Trophoblast cell (in vitro differentiated cells and primary cell): ENCODE results near the gene AGAP1.

Experiments used
- DNase-seq, 2 donors: peaks; one replicate each; pipeline ENCODE4 v3.0.0-alpha.2; 2016
- H2AFZ ChIP-seq: 2 replicates; pipeline ENCODE4 v1.6.1; 2013; ENCODE audit warnings: low read length, moderate library complexity, mild to moderate bottlenecking; ENCODE audit not compliant: insufficient read depth, poor library complexity
- H2AK5ac ChIP-seq: 2 replicates; pipeline ENCODE4 v1.6.1; 2013; ENCODE audit warnings: mild to moderate bottlenecking, low read length
- H2BK120ac ChIP-seq: 2 replicates; pipeline ENCODE4 v1.6.1; 2013; ENCODE audit warnings: low read length, mild to moderate bottlenecking, moderate library complexity; ENCODE audit not compliant: insufficient read depth, poor library complexity
- H2BK12ac ChIP-seq: 2 replicates; pipeline ENCODE4 v1.6.1; 2013; ENCODE audit warnings: mild to moderate bottlenecking, low read length, moderate library complexity
- H2BK5ac ChIP-seq: 2 replicates; pipeline ENCODE4 v1.6.1; 2013; ENCODE audit warnings: low read length, low read depth, moderate library complexity, mild to moderate bottlenecking; ENCODE audit not compliant: poor library complexity
- H3K14ac ChIP-seq: 2 replicates; pipeline ENCODE4 v1.6.1; 2013; ENCODE audit warnings: mild to moderate bottlenecking, low read length
- H3K18ac ChIP-seq: 2 replicates; pipeline ENCODE4 v1.6.1; 2013; ENCODE audit warnings: mild to moderate bottlenecking, low read length
- H3K23ac ChIP-seq: 2 replicates; pipeline ENCODE4 v1.6.1; 2013; ENCODE audit warnings: low read length
- H3K27ac ChIP-seq: 2 replicates; pipeline ENCODE4 v1.5.1; 2013; ENCODE audit warnings: low read depth, mild to moderate bottlenecking, inconsistent platforms, low read length, moderate library complexity
- H3K27me3 ChIP-seq: 2 replicates; pipeline ENCODE4 v1.6.1; 2013; ENCODE audit warnings: inconsistent platforms, mild to moderate bottlenecking, low read length, moderate library complexity; ENCODE audit not compliant: insufficient read depth
- H3K36me3 ChIP-seq, 2 experiments: 1 replicate in 1 of 2; 2 replicates in 1 of 2; pipeline ENCODE4 v1.6.1; 2013; ENCODE audit warnings: low read length in 2 of 2, mild to moderate bottlenecking in 2 of 2, moderate library complexity in 1 of 2; ENCODE audit not compliant: insufficient read depth in 2 of 2, control insufficient read depth in 1 of 2
- H3K4ac ChIP-seq: 2 replicates; pipeline ENCODE4 v1.6.1; 2013; ENCODE audit warnings: low read depth, mild to moderate bottlenecking, low read length, moderate library complexity
- H3K4me1 ChIP-seq, 2 experiments: 1 replicate in 1 of 2; 2 replicates in 1 of 2; pipeline ENCODE4 v1.6.1; 2013; ENCODE audit warnings: low read length in 2 of 2, mild to moderate bottlenecking in 2 of 2, moderate library complexity in 1 of 2; ENCODE audit not compliant: insufficient read depth in 2 of 2, control insufficient read depth in 1 of 2
- H3K4me2 ChIP-seq: 2 replicates; pipeline ENCODE4 v1.6.1; 2013; ENCODE audit warnings: inconsistent platforms, mild to moderate bottlenecking, low read length, moderate library complexity
- H3K4me3 ChIP-seq: 2 replicates; pipeline ENCODE4 v1.5.1; 2013; ENCODE audit warnings: mild to moderate bottlenecking, low read depth, low read length, inconsistent platforms
- H3K79me1 ChIP-seq: one replicate; pipeline ENCODE4 v1.6.1; 2013; ENCODE audit warnings: low read length
- H3K79me2 ChIP-seq: 2 replicates; pipeline ENCODE4 v1.6.1; 2013; ENCODE audit warnings: low read length, mild to moderate bottlenecking; ENCODE audit not compliant: control insufficient read depth, insufficient read depth, poor library complexity
- H3K9ac ChIP-seq: 2 replicates; pipeline ENCODE4 v1.6.1; 2013; ENCODE audit warnings: mild to moderate bottlenecking, low read length
- H3K9me3 ChIP-seq: 2 replicates; pipeline ENCODE4 v1.6.1; 2013; ENCODE audit warnings: low read depth, mild to moderate bottlenecking, control low read depth, inconsistent platforms, low read length; ENCODE audit not compliant: insufficient read depth
- H4K12ac ChIP-seq: 2 replicates; pipeline ENCODE4 v1.6.1; 2013; ENCODE audit warnings: low read depth, mild to moderate bottlenecking, low read length, moderate library complexity
- H4K8ac ChIP-seq: 2 replicates; pipeline ENCODE4 v1.6.1; 2013; ENCODE audit warnings: low read depth, mild to moderate bottlenecking, low read length, moderate library complexity
- H4K91ac ChIP-seq: one replicate; pipeline ENCODE4 v1.6.1; 2013; ENCODE audit warnings: low read depth, mild to moderate bottlenecking, low read length, moderate library complexity
- WGBS: extraction: QIAGEN DNeasy Blood & Tissue Kit; methylation state at CpG from one replicate; pipeline ENCODE4 v1.1.7; 2013; ENCODE audit warnings: missing lambda C conversion rate; ENCODE audit not compliant: insufficient read length, insufficient coverage; ENCODE audit errors: extremely low coverage; 5-methylcytosine and 5-hydroxymethylcytosine counted together

AGAP1 gene

GRCh38 chr2:236045251-236046235, 551.7 kb downstream of the AGAP1 start:
- H3K9me3 ChIP-seq: no peaks in the 10 kb centered on the region
- H2BK120ac ChIP-seq: no peak overlapping the region
- H3K9ac ChIP-seq: no peak overlapping the region
- no peaks in the 10 kb centered on the region for H3K79me1 ChIP-seq
- no CpG with 5 or more reads among the region's 26 CpGs for WGBS
- peaks cover 0 to 2% of the 10 kb centered on the region in 2 experiments for H3K36me3 ChIP-seq
- H2BK5ac ChIP-seq: no peak overlapping the region
- no peak overlapping the region for H4K12ac ChIP-seq
- no peak overlapping the region for H3K4me2 ChIP-seq
- H2AK5ac ChIP-seq: no peak overlapping the region
- no peak overlapping the region for H2AFZ ChIP-seq
- no peaks in the 10 kb centered on the region for H3K79me2 ChIP-seq
- no peak overlapping the region for H3K4me3 ChIP-seq
- no peak overlapping the region for H4K91ac ChIP-seq
- no peak overlapping the region for H3K14ac ChIP-seq
- H3K4me1 ChIP-seq: peaks cover 2% of the 10 kb centered on the region in 2 experiments
- no peak overlapping the region for H3K23ac ChIP-seq
- H3K4ac ChIP-seq: no peak overlapping the region
- no peak overlapping the region for H3K18ac ChIP-seq
- no peak overlapping the region for H3K27ac ChIP-seq
- peak; percentile 12 to 49 for DNase-seq
- H3K27me3 ChIP-seq: no peaks in the 10 kb centered on the region
- no peak overlapping the region for H2BK12ac ChIP-seq
- H4K8ac ChIP-seq: no peak overlapping the region

GRCh38 chr2:236046715-236047114, 552.9 kb downstream of the AGAP1 start:
- no peaks in the 10 kb centered on the region for H3K4me1 ChIP-seq
- H4K8ac ChIP-seq: no peak overlapping the region
- no peak overlapping the region for H3K9ac ChIP-seq
- H3K4ac ChIP-seq: no peak overlapping the region
- no peaks in the 10 kb centered on the region for H3K79me2 ChIP-seq
- no peak overlapping the region for H3K27ac ChIP-seq
- no peak overlapping the region for H3K4me2 ChIP-seq
- H3K4me3 ChIP-seq: no peak overlapping the region
- no peak overlapping the region for H2BK12ac ChIP-seq
- no peaks in the 10 kb centered on the region for H3K9me3 ChIP-seq
- H3K79me1 ChIP-seq: no peaks in the 10 kb centered on the region
- H2BK120ac ChIP-seq: no peak overlapping the region
- no peak overlapping the region for H3K18ac ChIP-seq
- H4K91ac ChIP-seq: no peak overlapping the region
- no peak overlapping the region for H3K23ac ChIP-seq
- H2AK5ac ChIP-seq: no peak overlapping the region
- no peak overlapping the region for H2AFZ ChIP-seq
- H3K27me3 ChIP-seq: no peaks in the 10 kb centered on the region
- H3K14ac ChIP-seq: no peak overlapping the region
- DNase-seq: no peak
- WGBS: no CpG with 5 or more reads among the region's 3 CpGs
- H4K12ac ChIP-seq: no peak overlapping the region
- peaks cover 0 to 2% of the 10 kb centered on the region in 2 experiments for H3K36me3 ChIP-seq
- H2BK5ac ChIP-seq: no peak overlapping the region

GRCh38 chr2:236047176-236047575, 553.3 kb downstream of the AGAP1 start:
- peaks cover 0 to 2% of the 10 kb centered on the region in 2 experiments for H3K36me3 ChIP-seq
- no peak overlapping the region for H3K4me3 ChIP-seq
- no peak overlapping the region for H3K9ac ChIP-seq
- no peak overlapping the region for H4K8ac ChIP-seq
- no peak overlapping the region for H3K18ac ChIP-seq
- no peaks in the 10 kb centered on the region for H3K79me2 ChIP-seq
- H2BK5ac ChIP-seq: no peak overlapping the region
- no CpG with 5 or more reads among the region's 10 CpGs for WGBS
- H3K4me1 ChIP-seq: no peaks in the 10 kb centered on the region
- no peaks in the 10 kb centered on the region for H3K79me1 ChIP-seq
- H4K91ac ChIP-seq: no peak overlapping the region
- H3K4me2 ChIP-seq: no peak overlapping the region
- no peak overlapping the region for H3K4ac ChIP-seq
- no peaks in the 10 kb centered on the region for H3K9me3 ChIP-seq
- H3K23ac ChIP-seq: no peak overlapping the region
- no peak overlapping the region for H2AK5ac ChIP-seq
- H3K14ac ChIP-seq: no peak overlapping the region
- no peak overlapping the region for H2AFZ ChIP-seq
- H3K27ac ChIP-seq: no peak overlapping the region
- no peak overlapping the region for H2BK120ac ChIP-seq
- H3K27me3 ChIP-seq: no peaks in the 10 kb centered on the region
- no peak overlapping the region for H4K12ac ChIP-seq
- DNase-seq: no peak
- no peak overlapping the region for H2BK12ac ChIP-seq

GRCh38 chr2:236047886-236048540, 554.2 kb downstream of the AGAP1 start:
- Histone ChIP-seq H3K4me1 (no peaks in the 10 kb centered on the region), H3K79me1 (no peaks in the 10 kb centered on the region), H4K12ac (no peak overlapping the region), H3K14ac (no peak overlapping the region), H2AFZ (no peak overlapping the region), H4K91ac (no peak overlapping the region), H2BK120ac (no peak overlapping the region), H3K9me3 (no peaks in the 10 kb centered on the region), H3K9ac (no peak overlapping the region), H2BK12ac (no peak overlapping the region), H3K23ac (no peak overlapping the region), H2AK5ac (no peak overlapping the region), H3K4me3 (no peak overlapping the region), H3K18ac (no peak overlapping the region), H3K79me2 (no peaks in the 10 kb centered on the region), H2BK5ac (no peak overlapping the region), H3K27ac (no peak overlapping the region), H3K4me2 (no peak overlapping the region), H3K36me3 (peaks cover 0 to 2% of the 10 kb centered on the region in 2 experiments), H3K27me3 (no peaks in the 10 kb centered on the region), H4K8ac (no peak overlapping the region), H3K4ac (no peak overlapping the region)
- no CpG with 5 or more reads among the region's 10 CpGs for WGBS
- no peak for DNase-seq
